Measurements from ENCODE around the gene RPS6KC1. TPM values are rescaled to one million over a fixed set of nuclear protein-coding genes. Genes with fewer than 3 reads are reported as not detected.
"Not testable (repeated sequence)": the region's sequence is repeated elsewhere in the genome, so short reads cannot be mapped to it uniquely, and the experiment has no call there.

Gene RPS6KC1
- total and polyA plus RNA-seq, 5 donors = 4.3 to 14.6 (median 11.5) TPM

DNA sequence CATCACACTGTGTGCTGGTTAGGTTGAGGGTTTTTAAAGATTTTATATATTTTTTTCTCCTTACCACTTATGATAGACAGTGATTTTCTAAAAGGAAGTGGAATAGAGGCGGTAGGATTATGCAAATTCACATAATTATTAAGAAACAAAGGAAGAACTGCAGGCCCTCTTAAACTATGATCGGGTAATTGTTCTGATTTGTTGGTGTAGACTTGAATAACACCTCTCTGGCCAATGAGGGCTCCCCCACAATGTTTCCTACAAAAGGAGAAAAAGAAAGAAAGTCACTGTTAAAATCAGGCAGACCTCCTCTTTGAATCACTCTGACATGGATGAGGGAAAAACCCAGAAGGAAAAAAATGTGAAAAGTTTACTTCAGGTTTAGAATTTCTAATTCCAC is 241.6 kb downstream of the RPS6KC1 start:
- no peak overlapping the region for H3K27ac ChIP-seq (ENCODE audit: low read length)
- ATAC-seq = no peak
- intact Hi-C loops (cut with DNase I) = no loop called here
- 89% methylated on average over 2 of the region's 2 CpGs for WGBS
- H3K4me1 ChIP-seq (ENCODE audit: control insufficient read depth, insufficient read depth, low read length) = no peaks in the 10 kb centered on the region
- H3K9me3 ChIP-seq (ENCODE audit: control insufficient read depth, low read length) = no peaks in the 10 kb centered on the region
- DNase-seq = no peak
- no peak overlapping the region for H3K4me3 ChIP-seq (ENCODE audit: low read length)
- no peaks in the 10 kb centered on the region for H3K27me3 ChIP-seq (ENCODE audit: control insufficient read depth, insufficient read depth)

DNA sequence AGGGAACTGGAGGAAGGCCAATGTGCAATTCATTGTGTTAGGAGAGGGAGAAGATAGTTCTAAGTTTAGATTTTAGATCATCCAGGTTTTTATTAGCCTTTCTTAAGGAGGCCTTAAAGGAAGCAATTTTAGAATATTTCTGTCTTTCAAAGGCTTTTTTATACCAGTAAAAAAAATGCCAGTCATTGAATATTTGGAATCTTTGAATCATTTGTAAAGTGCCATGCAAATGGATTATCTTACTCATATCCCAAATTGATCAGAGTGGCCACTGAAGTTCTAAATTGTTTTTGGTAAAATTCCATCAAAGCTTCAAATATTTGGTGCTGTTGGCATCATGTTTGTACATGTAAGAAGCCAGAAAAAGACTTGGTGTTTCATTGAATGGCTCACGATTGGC is 244.8 kb downstream of the RPS6KC1 start:
- ATAC-seq (no peak), DNase-seq (no peak)
- intact Hi-C loops (cut with DNase I) = no loop called here
- no peaks in the 10 kb centered on the region for H3K27me3 ChIP-seq (ENCODE audit: control insufficient read depth, insufficient read depth)
- no peaks in the 10 kb centered on the region for H3K9me3 ChIP-seq (ENCODE audit: control insufficient read depth, low read length)
- no peak overlapping the region for H3K27ac ChIP-seq (ENCODE audit: low read length)
- H3K4me3 ChIP-seq (ENCODE audit: low read length) = no peak overlapping the region
- no peaks in the 10 kb centered on the region for H3K4me1 ChIP-seq (ENCODE audit: control insufficient read depth, insufficient read depth, low read length)
- 97% methylated on average over 1 of the region's 1 CpG for WGBS

DNA sequence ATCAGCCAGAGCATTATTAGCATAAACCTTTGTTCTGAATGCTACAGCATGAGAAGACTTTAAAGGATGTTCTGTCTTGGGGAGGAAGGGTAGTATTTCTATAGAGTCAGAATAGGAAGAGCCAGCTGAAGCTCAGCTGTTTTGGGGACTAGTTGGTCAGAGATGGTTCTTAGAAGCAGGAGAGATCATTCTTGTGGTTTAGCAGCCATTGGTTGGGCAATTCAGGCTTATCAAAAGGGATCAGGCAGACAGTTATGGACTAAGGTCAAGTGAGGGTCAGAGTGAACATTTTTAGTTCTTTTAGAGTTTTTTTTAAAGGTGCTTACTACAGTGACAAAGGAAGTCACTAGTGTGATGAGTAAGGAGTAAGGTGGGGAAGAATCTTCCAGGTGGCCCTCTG is 245.5 kb downstream of the RPS6KC1 start:
- DNase-seq (no peak), ATAC-seq (no peak)
- Histone ChIP-seq H3K9me3 (ENCODE audit: control insufficient read depth, low read length) (no peaks in the 10 kb centered on the region), H3K27me3 (ENCODE audit: control insufficient read depth, insufficient read depth) (no peaks in the 10 kb centered on the region), H3K4me3 (ENCODE audit: low read length) (no peak overlapping the region), H3K4me1 (ENCODE audit: control insufficient read depth, insufficient read depth, low read length) (no peaks in the 10 kb centered on the region), H3K27ac (ENCODE audit: low read length) (no peak overlapping the region)
- intact Hi-C loops (cut with DNase I) = no loop called here

DNA sequence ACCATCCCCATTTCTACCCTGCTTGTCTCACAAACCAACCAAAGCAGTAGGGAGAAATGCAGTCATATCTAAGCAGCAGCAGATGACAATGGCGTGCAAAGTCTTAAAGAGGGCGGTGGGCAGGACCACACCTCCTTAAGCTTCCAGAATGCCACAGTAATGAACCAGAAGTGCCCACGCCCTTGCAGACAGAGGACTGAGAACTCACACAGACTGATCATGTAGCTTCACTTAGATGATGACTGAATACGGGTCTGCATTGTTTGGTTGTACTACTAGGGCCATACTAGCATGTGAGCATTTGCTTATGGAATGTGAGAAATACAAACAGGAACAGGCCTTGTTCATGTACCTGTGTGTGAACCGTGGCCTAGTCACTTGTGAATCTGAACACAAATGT is 246.0 kb downstream of the RPS6KC1 start:
- Histone ChIP-seq H3K27ac (ENCODE audit: low read length) (no peak overlapping the region), H3K9me3 (ENCODE audit: control insufficient read depth, low read length) (no peaks in the 10 kb centered on the region), H3K4me1 (ENCODE audit: control insufficient read depth, insufficient read depth, low read length) (no peaks in the 10 kb centered on the region), H3K4me3 (ENCODE audit: low read length) (no peak overlapping the region), H3K27me3 (ENCODE audit: control insufficient read depth, insufficient read depth) (no peaks in the 10 kb centered on the region)
- no peak for DNase-seq
- WGBS = 97% methylated on average over 5 of the region's 5 CpGs
- intact Hi-C loops (cut with DNase I) = no loop called here
- ATAC-seq = no peak

DNA sequence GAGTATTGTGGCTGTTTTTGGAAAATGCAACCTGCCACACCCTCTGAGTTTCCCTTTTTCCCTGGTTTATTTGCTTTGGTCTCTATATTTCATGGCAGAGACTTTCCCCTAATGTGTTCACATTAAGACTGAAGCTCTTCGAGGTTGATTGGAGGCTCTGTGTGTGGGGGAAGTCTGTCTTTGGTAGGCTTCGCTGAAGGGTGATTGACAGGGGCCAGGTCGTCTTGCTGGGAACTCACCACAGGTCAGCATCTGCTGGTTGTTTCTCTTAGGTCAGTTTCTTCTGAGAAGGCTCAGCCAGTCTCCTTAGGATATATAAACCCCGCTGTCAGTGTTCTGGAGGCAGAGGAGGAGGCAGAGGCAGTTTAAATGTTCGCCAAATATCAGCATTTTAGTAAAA is 249.4 kb downstream of the RPS6KC1 start:
- WGBS = 71% methylated on average over 5 of the region's 5 CpGs
- Histone ChIP-seq H3K9me3 (ENCODE audit: control insufficient read depth, low read length) (no peaks in the 10 kb centered on the region), H3K27me3 (ENCODE audit: control insufficient read depth, insufficient read depth) (no peaks in the 10 kb centered on the region), H3K27ac (ENCODE audit: low read length) (no peak overlapping the region), H3K4me1 (ENCODE audit: control insufficient read depth, insufficient read depth, low read length) (no peaks in the 10 kb centered on the region), H3K4me3 (ENCODE audit: low read length) (no peak overlapping the region)
- ATAC-seq (no peak), DNase-seq (no peak)
- intact Hi-C loops (cut with DNase I) = no loop called here

DNA sequence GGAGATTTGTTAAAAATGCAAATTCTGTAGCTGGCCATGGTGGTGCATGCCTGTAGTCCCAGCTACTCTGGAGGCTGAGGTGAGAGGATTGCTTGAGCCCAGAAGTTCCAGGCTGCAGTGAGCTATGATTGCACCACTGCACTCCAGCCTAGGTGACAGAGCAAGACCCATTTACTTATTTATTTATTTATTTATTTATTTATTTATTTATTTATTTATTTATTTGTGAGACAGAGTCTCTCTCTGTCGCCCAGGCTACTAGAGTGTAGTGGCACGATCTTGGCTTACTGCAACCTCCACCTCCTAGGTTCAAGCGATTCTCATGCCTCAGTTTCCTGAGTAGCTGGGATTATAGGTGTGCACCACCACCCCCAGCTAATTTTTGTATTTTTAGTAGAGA is 250.5 kb downstream of the RPS6KC1 start:
- H3K4me3 ChIP-seq (ENCODE audit: low read length); DNase-seq; ATAC-seq; intact Hi-C loops (cut with DNase I); H3K9me3 ChIP-seq (ENCODE audit: control insufficient read depth, low read length); H3K4me1 ChIP-seq (ENCODE audit: control insufficient read depth, insufficient read depth, low read length); H3K27me3 ChIP-seq (ENCODE audit: control insufficient read depth, insufficient read depth); H3K27ac ChIP-seq (ENCODE audit: low read length): not testable (repeated sequence)
- WGBS = 95% methylated on average over 3 of the region's 3 CpGs

DNA sequence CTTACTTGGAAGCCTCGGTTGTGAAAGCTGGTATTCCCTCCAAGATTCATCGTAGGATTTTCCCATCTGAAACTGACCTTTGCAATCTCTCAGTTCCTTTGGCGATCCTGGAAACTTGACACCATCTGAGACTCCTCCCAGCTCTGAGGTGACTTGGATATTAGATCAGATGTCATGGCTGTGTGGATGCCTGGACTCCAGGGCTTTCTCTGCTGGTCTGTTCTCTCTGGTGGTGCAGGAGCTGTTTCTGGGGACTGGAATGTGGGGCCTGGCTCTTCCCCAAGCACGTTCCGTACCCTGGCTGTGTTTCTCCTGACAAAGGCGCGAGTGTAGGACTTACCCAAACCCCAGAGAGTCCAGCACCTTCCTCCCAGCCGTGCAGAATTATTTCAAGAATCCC is 252.2 kb downstream of the RPS6KC1 start:
- H3K4me3 ChIP-seq (ENCODE audit: low read length) = no peak overlapping the region
- intact Hi-C loops (cut with DNase I) = no loop called here
- no peaks in the 10 kb centered on the region for H3K4me1 ChIP-seq (ENCODE audit: control insufficient read depth, insufficient read depth, low read length)
- H3K27me3 ChIP-seq (ENCODE audit: control insufficient read depth, insufficient read depth) = no peaks in the 10 kb centered on the region
- DNase-seq (no peak), ATAC-seq (peak in 1 of 2 donors; percentile 24)
- H3K9me3 ChIP-seq (ENCODE audit: control insufficient read depth, low read length) = no peaks in the 10 kb centered on the region
- H3K27ac ChIP-seq (ENCODE audit: low read length) = no peak overlapping the region
- WGBS = 44% methylated on average over 8 of the region's 8 CpGs

DNA sequence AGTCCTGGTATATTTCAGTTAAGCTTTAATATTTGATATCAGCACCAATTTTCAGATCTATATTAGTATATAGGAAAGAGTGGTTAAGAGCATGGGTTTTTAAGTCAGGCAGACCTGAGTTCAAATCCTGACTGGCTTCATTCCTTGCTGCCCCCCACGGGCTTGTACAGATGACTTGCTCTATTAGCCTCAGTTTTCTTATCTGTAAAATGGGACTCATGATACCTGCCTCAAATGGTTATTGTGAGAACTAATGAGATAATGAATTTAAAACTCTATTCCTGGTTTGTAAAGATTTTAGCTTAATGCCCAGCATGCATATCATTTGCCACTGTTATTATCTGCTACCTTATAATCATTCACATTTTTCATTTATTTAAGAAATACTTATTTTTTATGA is 264.5 kb downstream of the RPS6KC1 start:
- H3K27ac ChIP-seq (ENCODE audit: low read length) = no peak overlapping the region
- ATAC-seq (no peak), DNase-seq (no peak)
- intact Hi-C loops (cut with DNase I) = no loop called here
- peaks cover 2% of the 10 kb centered on the region for H3K4me1 ChIP-seq (ENCODE audit: control insufficient read depth, insufficient read depth, low read length)
- WGBS = 64% methylated on average over 1 of the region's 1 CpG
- H3K27me3 ChIP-seq (ENCODE audit: control insufficient read depth, insufficient read depth) = no peaks in the 10 kb centered on the region
- H3K9me3 ChIP-seq (ENCODE audit: control insufficient read depth, low read length) = peaks cover 3% of the 10 kb centered on the region
- H3K4me3 ChIP-seq (ENCODE audit: low read length) = no peak overlapping the region

DNA sequence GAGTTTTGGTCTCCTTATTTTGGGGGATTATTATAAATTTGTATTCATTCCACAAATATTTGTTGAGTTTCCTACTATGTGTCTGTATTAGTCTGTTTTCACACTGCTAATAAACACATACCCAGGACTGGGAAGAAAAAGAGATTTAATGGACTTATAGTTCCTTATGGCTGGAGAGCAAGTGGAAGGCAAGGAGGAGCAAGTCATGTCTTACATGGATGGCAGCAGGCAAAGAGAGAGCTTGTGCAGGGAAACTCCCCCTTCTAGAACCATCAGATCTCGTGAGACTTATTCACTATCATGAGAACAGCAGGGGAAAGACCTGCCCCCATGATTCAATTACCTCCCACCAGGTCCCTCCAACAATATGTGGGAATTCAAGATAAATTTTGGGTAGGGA is 267.4 kb downstream of the RPS6KC1 start:
- DNase-seq; H3K27ac ChIP-seq (ENCODE audit: low read length); H3K4me1 ChIP-seq (ENCODE audit: control insufficient read depth, insufficient read depth, low read length); H3K27me3 ChIP-seq (ENCODE audit: control insufficient read depth, insufficient read depth); intact Hi-C loops (cut with DNase I); ATAC-seq; H3K4me3 ChIP-seq (ENCODE audit: low read length); H3K9me3 ChIP-seq (ENCODE audit: control insufficient read depth, low read length): not testable (repeated sequence)
- WGBS = 76% methylated on average over 1 of the region's 1 CpG

DNA sequence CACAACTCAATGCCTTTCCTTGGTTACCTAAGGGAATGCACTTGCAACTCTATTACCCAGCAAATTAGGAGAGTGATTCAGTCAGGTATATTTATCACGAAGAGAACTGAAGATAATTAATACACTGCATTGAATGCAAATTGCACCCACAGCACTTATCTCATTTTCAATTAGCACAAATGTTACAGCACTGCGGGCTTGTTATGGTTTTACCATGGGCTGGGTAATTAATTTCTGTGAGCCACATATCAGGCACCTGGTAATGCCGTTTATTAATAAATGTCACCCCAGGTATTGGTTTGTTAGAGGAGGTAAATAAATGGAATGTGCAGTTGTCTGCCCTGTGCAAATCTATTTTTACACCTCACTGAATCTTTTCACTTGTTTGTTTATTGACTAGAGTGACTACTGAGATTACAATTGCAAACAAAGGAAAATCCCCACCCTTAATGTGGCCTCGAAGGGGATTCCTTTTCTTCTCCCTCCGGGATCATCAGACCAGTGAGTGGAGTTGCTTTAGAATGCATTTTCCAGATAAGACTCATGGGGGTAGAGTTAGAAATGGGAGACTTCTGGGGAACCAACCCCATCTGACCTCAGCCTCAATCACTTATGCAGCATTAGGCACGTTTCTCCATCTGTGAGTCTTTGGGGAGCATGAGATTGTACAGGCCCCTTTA is 269.3 kb downstream of the RPS6KC1 start:
- H3K4me3 ChIP-seq (ENCODE audit: low read length) = no peak overlapping the region
- no peaks in the 10 kb centered on the region for H3K27me3 ChIP-seq (ENCODE audit: control insufficient read depth, insufficient read depth)
- no peak overlapping the region for H3K27ac ChIP-seq (ENCODE audit: low read length)
- intact Hi-C loops (cut with DNase I) = no loop called here
- H3K9me3 ChIP-seq (ENCODE audit: control insufficient read depth, low read length) = peaks cover 3% of the 10 kb centered on the region
- WGBS = 64% methylated on average over 6 of the region's 6 CpGs
- no peaks in the 10 kb centered on the region for H3K4me1 ChIP-seq (ENCODE audit: control insufficient read depth, insufficient read depth, low read length)
- ATAC-seq = no peak
- no peak for DNase-seq
